Kidney (tissue), 14 donors: Measurements from ENCODE around the gene CIB2. TPM values are rescaled to one million over a fixed set of nuclear protein-coding genes. Genes with fewer than 3 reads are reported as not detected.

ENCODE experiments used
- DNase-seq, 5 donors: peaks; one replicate each; pipeline ENCODE4 v3.0.0-alpha.2; 2013 to 2020
- FAIRE-seq: peaks from 2 replicates; lab custom pipeline; 2012; peaks lifted over from hg19 to GRCh38; lab: Jason Lieb, UNC
- H3K27ac ChIP-seq, 2 donors: one replicate each; pipeline ENCODE4 v1.7.0; 2013; ENCODE audit warnings: low read depth in 2 of 2, low read length in 2 of 2, inconsistent platforms in 1 of 2
- H3K27me3 ChIP-seq: one replicate; pipeline ENCODE4 v1.7.1; 2013; ENCODE audit warnings: low read length, inconsistent platforms; ENCODE audit not compliant: control insufficient read depth, insufficient read depth
- H3K36me3 ChIP-seq, 3 donors: one replicate each; pipeline versions ENCODE4 v1.7.0 to v1.7.1; 2013; ENCODE audit warnings: low read length in 3 of 3, control low read depth in 1 of 3, inconsistent platforms in 1 of 3; ENCODE audit not compliant: insufficient read depth in 3 of 3, control insufficient read depth in 2 of 3
- H3K4me1 ChIP-seq, 3 donors: one replicate each; pipeline versions ENCODE4 v1.7.0 to v1.7.1; 2013; ENCODE audit warnings: low read length in 3 of 3, inconsistent platforms in 1 of 3, low read depth in 1 of 3; ENCODE audit not compliant: control insufficient read depth in 2 of 3, insufficient read depth in 2 of 3
- H3K4me3 ChIP-seq, 3 donors: one replicate each; pipeline versions ENCODE4 v1.7.0 to v1.8.1; 2013; ENCODE audit warnings: low read length in 3 of 3, control low read depth in 1 of 3, inconsistent platforms in 1 of 3
- H3K9ac ChIP-seq, 3 donors: one replicate each; pipeline versions ENCODE4 v1.7.0 to v1.7.1; 2013; ENCODE audit warnings: low read length in 3 of 3, control low read depth in 1 of 3, inconsistent platforms in 1 of 3
- H3K9me3 ChIP-seq, 3 donors: one replicate each; pipeline versions ENCODE4 v1.7.0 to v1.7.1; 2013; ENCODE audit warnings: low read length in 3 of 3, control low read depth in 1 of 3, inconsistent platforms in 1 of 3; ENCODE audit not compliant: control insufficient read depth in 2 of 3, insufficient read depth in 1 of 3
- CTCF ChIP-seq: IDR thresholded peaks from 3 replicates; pipeline ENCODE4 v1.5.1; 2012; ENCODE audit warnings: mild to moderate bottlenecking, moderate library complexity, borderline replicate concordance; ENCODE audit not compliant: insufficient read depth; ENCODE audit errors: extremely low read depth
- intact Hi-C: fragments of 100-400 bp; cut with DNase I; formaldehyde crosslinking; loops from one replicate; pipeline ENCODE4 v1.11.1; 2022
- polyA plus RNA-seq: library from polyadenylated mRNA; stranded (reverse); fragments of 350-450 nt; fragmentation: Illumina TruSeq; extraction: RNeasy Lipid Tissue Mini Kit (QIAGEN cat#74804); gene quantifications from one replicate; pipeline ENCODE4 v1.2.3, GENCODE V29; 2014; ENCODE audit warnings: low read depth, low replicate concordance; ENCODE audit not compliant: insufficient read depth
- total RNA-seq: library from RNA; stranded (reverse); fragmentation: NEBNext Ultra II Directional; extraction: Animal tissue kit (Norgen Biotek cat#: 25700); gene quantifications from one replicate; pipeline ENCODE4 v1.2.1, GENCODE V29; 2021
- donor health status: control.
- donor health status: control.
- donor health status: control.
- donor health status: control.
- donor health status: control.
- donor health status: DM: yes; HTN: yes; CAD: no.
- donor health status: Normal renal cell carcinoma (clear cell type).

The CIB2 gene
- total and polyA plus RNA-seq, 2 donors from 2014 or later: 13.7 to 29.9 TPM

- intact Hi-C loops: no loop called here
- no peaks in the 10 kb centered on the region for H3K27me3 ChIP-seq
- peaks cover 0 to 3% (median 0%) of the 10 kb centered on the region in 3 donors for H3K36me3 ChIP-seq
- TF ChIP-seq CTCF: no peak
- peaks cover 0 to 12% (median 5%) of the 10 kb centered on the region in 3 donors for H3K4me1 ChIP-seq
- peak; percentile 38 for FAIRE-seq
- peak within 1 kb of the TSS; percentile 56 to 92 (median 77) for H3K4me3 ChIP-seq
- H3K9ac ChIP-seq: peak within 1 kb of the TSS; percentile 45 to 94 (median 45)
- no peaks in the 10 kb centered on the region for H3K9me3 ChIP-seq
- H3K27ac ChIP-seq: peak within 1 kb of the TSS; percentile 80 to 90
- peak; percentile 99 to 100 (median 99) for DNase-seq
These were observed 18.0 kb upstream of the CIB2 start, which contains the start of gene IDH3A for GRCh38 chr15:78149068-78149804. TSS of gene IDH3A (plus strand) at chr15:78149362. CDS start at chr15:78149404, 42 bp downstream.

- Histone ChIP-seq H3K9me3 (no peaks in the 10 kb centered on the region), H3K9ac (peak overlapping the region; percentile 29 to 67 (median 42)), H3K36me3 (peaks cover 0 to 3% (median 0%) of the 10 kb centered on the region in 3 donors), H3K4me3 (peak overlapping the region; percentile 56 to 92 (median 77)), H3K27me3 (no peaks in the 10 kb centered on the region), H3K27ac (peak overlapping the region; percentile 26 to 51), H3K4me1 (peaks cover 0 to 12% (median 5%) of the 10 kb centered on the region in 3 donors)
- intact Hi-C loops: no loop called here
- FAIRE-seq (no peak), DNase-seq (no peak)
- TF ChIP-seq CTCF: no peak
These were observed 17.3 kb upstream of the CIB2 start for GRCh38 chr15:78148392-78149067.

- no peak for TF ChIP-seq CTCF
- H3K9me3 ChIP-seq: no peaks in the 10 kb centered on the region
- no peak overlapping the region for H3K4me3 ChIP-seq
- no peak for FAIRE-seq
- intact Hi-C loops: no loop called here
- H3K27me3 ChIP-seq: no peaks in the 10 kb centered on the region
- H3K27ac ChIP-seq: no peak overlapping the region
- H3K9ac ChIP-seq: no peak overlapping the region
- no peak for DNase-seq
- H3K4me1 ChIP-seq: peaks cover 0 to 12% (median 5%) of the 10 kb centered on the region in 3 donors
- no peaks in the 10 kb centered on the region for H3K36me3 ChIP-seq
These were observed 16.3 kb upstream of the CIB2 start for GRCh38 chr15:78147566-78147965.
